EH (cell line): ENCODE measurements around the gene MAN1A2.

Experiments used
- DNase-seq: peaks from one replicate; pipeline ENCODE4 v3.0.0-alpha.2; 2015; ENCODE audit warnings: low read depth

MAN1A2 gene

GRCh38 chr1:117495068-117495467 lies 127.8 kb downstream of the MAN1A2 start:
- DNase-seq: no peak

- DNase-seq: peak; percentile 37
These were observed 131.8 kb downstream of the MAN1A2 start for GRCh38 chr1:117499071-117499470.

DNA sequence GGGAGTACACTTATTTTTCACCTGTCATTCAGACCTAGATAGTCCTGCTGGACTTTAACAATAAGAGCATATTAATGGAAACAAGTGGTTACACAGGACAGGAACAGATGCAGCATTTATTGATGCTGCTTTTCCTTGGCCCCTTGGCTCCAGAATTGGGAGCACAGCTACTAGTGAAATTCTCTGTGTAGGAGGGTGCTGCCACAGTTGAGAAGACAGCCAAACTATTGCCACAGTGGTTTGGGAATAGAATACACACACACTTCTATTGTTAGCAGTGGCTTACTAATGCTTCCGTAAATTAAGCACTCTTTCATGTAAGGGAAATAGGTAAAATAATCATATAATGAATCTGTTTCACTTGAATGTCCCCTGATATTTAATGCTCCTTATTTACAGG lies 133.3 kb downstream of the MAN1A2 start:
- no peak for DNase-seq

DNA sequence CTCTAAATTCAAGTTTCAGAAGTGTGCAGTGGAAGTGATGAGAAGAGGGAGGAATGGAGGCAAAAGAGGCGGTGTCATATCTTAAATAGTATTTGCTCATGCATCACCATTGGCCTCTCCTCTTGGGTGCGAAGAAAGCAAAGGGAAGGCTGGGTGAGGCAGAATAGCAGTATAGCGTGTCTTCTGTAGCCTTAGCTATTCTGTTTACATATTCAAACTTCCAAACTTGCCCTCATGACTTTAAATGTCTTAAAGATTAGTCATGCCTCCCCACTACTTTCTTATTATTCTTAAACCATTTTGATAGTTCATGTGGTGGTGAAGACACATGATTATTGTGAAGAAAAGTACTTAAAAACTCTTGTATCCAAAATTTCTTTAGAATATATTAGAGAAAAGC lies 134.0 kb downstream of the MAN1A2 start:
- DNase-seq: peak; percentile 88

GRCh38 chr1:117511273-117511672 lies 144.0 kb downstream of the MAN1A2 start:
- no peak for DNase-seq

DNA sequence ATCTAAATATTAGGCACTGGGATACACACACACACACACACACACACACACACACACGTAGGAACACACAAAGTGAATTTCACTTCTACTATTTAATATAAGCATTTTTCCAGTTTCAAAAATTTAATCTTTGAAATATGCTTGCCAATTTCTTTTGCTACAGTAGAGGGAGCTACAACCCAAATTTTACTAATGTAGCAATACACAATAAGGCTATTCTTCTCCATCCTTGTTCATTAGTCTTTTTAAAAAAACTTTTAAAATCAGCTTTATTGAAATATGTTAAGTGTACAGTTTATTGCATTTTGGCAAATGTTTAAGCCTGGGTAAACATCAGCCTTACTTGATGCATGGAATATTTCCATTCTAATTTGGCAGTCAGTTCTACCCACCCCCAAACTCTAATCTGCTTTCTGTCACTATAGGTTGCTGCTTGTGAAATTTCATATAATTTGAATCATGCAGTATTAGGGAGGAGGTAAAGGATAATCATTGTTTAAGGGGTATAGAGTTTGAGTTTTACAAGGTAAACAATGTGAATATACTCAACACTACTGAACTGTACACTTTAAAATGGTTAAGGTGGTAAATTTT lies 145.6 kb downstream of the MAN1A2 start:
- peak; percentile 41 for DNase-seq

DNA sequence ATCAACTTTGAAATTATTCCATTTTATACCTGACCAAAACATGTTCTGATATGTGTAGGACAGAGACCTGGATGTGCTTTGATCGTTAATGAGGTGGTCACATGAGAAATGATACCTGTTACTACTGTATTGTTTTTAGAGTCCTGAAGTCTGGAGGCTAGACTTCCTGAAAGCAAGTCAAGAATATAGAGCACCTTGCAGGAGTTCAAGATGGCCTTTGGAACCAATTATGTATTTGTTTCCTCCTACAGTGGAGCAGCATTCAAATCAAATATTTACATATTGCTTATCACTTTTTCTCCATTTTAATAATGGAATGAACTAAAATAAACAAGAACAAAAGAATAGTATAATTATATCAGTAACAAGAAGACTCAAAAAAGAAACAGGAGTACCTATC lies 155.9 kb downstream of the MAN1A2 start:
- DNase-seq: no peak

GRCh38 chr1:117527074-117527473 lies 159.8 kb downstream of the MAN1A2 start:
- DNase-seq: no peak

- peak; percentile 63 for DNase-seq
These were observed 160.4 kb downstream of the MAN1A2 start for GRCh38 chr1:117527566-117528102.

DNA sequence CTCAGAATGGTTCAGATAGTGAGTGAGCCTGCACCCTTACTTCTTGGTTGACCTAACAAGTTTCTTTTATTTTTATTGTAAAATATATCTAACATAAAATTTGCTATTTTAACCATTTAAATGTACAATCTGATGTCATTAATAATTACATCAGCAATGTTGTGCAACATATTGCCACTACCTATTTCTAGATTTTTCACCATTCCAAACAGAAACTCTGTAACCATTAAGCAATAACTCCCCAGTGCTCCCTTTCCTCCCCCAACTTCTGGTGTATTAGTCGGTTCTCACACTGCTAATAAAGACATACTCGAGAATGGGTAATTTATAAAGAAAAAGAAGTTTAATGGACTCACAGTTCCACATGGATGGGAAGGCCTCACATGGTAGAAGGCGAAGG lies 162.4 kb downstream of the MAN1A2 start:
- DNase-seq: no peak

DNA sequence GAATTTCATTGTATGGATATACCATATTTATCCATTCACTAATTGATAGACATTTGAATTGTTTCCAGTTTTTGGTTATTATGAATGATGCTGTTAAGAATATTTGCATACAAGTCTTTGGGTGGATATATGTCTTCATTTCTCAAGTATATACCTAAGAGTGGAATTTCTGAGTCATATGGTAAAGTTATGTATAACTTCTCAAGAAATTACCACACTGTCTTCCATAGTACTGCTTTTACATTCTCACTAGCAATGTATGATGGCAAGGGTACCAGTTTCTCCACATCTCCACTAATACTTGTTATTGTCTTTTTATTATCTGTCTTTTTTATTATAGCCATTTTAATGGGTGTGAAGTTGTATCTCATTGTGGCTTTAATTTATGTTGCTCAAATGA lies 164.0 kb downstream of the MAN1A2 start:
- no peak for DNase-seq

GRCh38 chr1:117534995-117535467 lies 167.8 kb downstream of the MAN1A2 start:
- DNase-seq: peak; percentile 69

DNA sequence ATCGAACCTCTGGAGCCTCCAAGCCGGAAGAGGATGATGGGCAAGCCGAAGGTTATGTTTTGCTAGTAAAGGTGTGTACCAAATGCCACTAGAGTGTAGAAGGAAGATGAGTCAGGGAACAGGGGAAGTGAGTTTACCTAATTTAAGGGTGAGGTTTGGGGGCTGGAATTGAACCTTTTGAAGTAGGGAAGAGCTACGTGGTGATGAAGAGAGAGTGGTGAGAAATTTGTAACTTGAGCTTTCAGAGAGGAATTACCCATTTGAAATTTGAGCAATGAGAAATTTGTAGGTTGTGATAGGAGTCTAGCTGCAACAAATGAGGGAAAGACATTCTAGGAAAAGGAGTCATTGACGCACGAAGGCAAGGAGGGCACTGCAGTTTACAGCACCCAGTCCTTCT lies 168.6 kb downstream of the MAN1A2 start:
- no peak for DNase-seq

- DNase-seq: no peak
These were observed 170.2 kb downstream of the MAN1A2 start for GRCh38 chr1:117537291-117537920.

DNA sequence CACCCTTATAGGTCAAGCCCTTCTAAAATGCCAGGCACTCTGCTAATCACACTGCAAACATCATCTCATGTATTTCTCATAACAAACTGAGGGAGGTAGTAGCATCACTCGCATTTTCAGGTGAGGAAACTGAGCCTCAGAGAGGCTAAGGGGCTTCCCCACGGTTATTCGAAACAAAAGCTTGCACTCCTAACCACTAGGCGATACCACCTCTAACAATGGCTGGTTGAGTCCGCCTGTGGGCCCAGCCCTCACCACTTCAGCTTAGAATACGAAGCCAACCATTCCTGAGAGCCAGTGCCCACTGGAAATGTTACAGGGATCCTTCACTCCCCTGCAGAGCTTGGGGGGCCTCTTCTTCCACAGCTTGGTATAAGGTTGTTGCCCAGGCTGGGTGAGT lies 173.3 kb downstream of the MAN1A2 start:
- no peak for DNase-seq

DNA sequence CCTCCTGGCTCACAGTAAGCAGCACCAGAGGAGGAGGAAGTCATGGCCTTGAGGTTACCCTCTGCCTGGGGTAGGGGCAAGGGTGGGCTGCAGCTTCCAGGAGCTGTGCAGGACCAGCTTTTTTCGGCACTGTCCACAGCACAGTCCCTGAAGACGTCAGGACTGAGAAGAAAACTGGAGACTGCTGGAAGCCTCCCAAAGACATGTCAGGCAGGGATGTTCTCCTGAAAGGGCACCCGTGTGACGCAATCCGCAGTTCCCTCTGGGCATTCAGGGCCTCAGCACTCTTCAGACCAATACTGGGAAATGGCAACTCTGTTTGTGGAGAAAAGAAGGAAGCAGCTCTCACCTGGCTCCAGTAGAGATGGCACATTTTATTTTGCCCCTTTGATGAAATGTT lies 173.8 kb downstream of the MAN1A2 start:
- peak; percentile 45 for DNase-seq

DNA sequence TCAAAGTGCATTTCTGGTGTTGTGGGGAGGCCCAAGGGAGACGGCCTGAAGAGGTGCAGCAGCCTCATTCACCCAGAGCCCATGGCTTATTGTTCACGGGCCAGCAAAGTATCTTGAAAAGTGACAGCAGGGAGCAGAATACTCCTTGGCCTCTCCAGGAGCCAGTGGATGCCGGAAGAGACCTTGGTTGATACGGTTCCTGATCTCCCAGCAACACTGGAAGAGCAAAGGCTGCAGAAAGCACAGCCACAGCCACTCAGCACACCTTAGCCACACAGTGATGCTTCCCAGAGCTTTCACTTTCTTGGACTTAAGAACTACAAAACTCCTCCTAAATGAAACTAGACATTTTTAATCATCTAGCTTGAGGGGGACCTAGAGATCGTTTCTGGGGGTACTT lies 174.3 kb downstream of the MAN1A2 start:
- DNase-seq: no peak

DNA sequence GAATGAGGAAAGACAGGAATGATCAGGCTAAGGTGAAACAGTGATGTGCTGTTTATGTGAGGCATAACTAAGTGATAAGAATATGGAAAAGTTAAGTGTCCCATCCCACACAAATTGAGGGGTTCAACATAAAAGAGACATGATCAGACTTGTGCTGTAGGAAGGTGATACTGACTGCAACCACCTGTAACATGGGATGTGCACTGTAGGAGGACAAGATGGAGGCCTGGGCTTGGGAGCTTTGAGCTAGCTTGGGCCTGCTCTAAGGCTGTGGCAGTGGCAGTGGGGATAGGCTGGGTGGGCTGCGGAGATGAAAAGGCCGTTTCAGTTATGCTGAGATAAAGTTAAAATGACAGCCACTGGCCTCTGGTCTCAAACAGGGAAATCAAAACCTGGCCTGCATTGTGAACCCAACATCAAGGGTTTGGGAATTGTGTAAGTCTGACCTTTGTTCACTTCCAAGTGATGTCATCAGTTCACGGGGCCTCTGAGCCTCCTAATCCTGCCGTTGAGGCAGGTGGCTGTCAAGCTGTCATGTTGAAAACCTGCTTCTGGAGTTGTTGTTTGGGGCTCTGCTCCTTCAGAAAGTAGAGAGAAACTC lies 177.4 kb downstream of the MAN1A2 start:
- DNase-seq: no peak

GRCh38 chr1:117546467-117546866 lies 179.2 kb downstream of the MAN1A2 start:
- no peak for DNase-seq

DNA sequence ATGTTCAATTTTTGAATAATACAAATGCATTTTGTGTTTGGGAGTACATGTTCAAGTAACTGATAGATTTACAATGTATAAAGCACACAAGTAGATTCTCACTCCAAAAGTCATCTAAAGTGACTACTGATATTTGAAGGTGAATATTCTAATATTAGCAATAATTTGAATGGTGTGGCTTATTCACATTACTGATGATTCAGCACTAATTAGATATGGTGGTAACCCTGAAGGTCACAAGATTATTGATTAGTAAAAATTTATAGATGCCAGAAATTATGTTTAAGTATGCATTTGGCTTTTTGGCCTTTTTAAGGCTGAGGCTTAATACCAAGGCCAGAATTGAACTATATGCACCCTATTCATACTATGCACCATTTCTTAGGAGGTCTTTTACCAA lies 186.2 kb downstream of the MAN1A2 start:
- no peak for DNase-seq

- no peak for DNase-seq
These were observed 188.6 kb downstream of the MAN1A2 start for GRCh38 chr1:117555806-117556205.

DNA sequence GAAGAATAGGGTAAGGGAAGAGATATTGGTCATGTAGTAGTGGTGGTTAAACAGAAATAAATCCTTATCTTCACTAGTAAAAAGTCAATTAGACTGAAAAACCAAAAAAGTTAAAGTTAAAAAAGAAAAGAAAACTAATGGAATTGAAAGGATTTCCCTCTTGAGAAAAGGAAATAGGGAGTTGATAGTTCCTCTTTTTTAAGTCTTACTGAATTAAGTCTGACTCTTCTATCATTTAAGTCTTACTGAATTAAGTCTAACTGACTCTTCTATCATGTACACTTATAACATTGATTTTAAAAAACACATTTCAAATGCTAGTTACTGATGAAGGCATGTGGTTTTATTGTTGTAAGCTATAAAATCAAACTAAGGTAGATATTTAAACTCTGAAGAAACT lies 189.1 kb downstream of the MAN1A2 start:
- DNase-seq: no peak

DNA sequence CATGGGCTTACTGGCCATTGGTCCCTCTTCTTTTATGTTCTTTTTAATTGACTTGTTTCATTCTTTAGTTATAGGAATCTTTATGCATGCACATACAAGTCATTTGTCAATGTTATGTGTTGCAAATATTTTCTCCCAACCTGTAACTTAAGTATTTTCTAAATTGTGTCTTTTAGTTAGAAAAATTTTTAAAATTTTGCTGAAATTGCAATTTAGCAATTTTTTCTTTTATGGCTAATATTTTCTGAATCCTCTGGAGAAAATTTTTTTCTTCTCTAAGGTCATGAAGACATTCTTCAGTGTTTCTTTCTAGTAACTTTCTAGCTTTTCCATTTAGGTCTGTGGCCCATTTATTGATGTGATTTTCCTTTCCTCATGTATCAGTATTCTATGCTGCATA lies 189.7 kb downstream of the MAN1A2 start:
- no peak for DNase-seq
